CD14-positive monocyte (primary cell): Measurements from ENCODE around the gene ZFP36L1. TPM values are rescaled to one million over a fixed set of nuclear protein-coding genes. Genes with fewer than 3 reads are reported as not detected.

Experiments used
- DNase-seq, 3 donors: peaks; one replicate each; pipeline ENCODE4 v3.0.0-alpha.2; 2011 to 2022
- H2AFZ ChIP-seq: 2 replicates; pipeline ENCODE4 v1.6.0; 2012; ENCODE audit warnings: mild to moderate bottlenecking, low read depth, low read length, inconsistent platforms; ENCODE audit not compliant: insufficient read depth, poor library complexity, severe bottlenecking
- H3K27ac ChIP-seq, 2 donors: 1 replicate in 1 of 2; 2 replicates in 1 of 2; pipeline ENCODE4 v1.5.1; 2012 to 2013; ENCODE audit warnings: low read length in 2 of 2, control low read depth in 1 of 2, inconsistent platforms in 1 of 2, low read depth in 1 of 2, mild to moderate bottlenecking in 1 of 2
- H3K27me3 ChIP-seq, 2 donors: one replicate each; pipeline versions ENCODE4 v1.6.0 to v1.6.1; 2011 to 2013; ENCODE audit warnings: low read length in 2 of 2; ENCODE audit not compliant: control insufficient read depth in 2 of 2, insufficient read depth in 2 of 2
- H3K36me3 ChIP-seq, 2 donors: replicated peaks in 1 of 2; 1 replicate in 1 of 2; 2 replicates in 1 of 2; pipeline versions ENCODE4 v1.5.1 to v1.6.1; 2012 to 2013; ENCODE audit warnings: low read length in 2 of 2, control low read depth in 1 of 2, inconsistent platforms in 1 of 2, mild to moderate bottlenecking in 1 of 2; ENCODE audit not compliant: insufficient read depth in 2 of 2, control insufficient read depth in 1 of 2
- H3K4me1 ChIP-seq, 2 donors: 1 replicate in 1 of 2; 2 replicates in 1 of 2; pipeline versions ENCODE4 v1.5.1 to v1.6.1; 2012 to 2013; ENCODE audit warnings: low read length in 2 of 2, control low read depth in 1 of 2, inconsistent platforms in 1 of 2, mild to moderate bottlenecking in 1 of 2, moderate library complexity in 1 of 2; ENCODE audit not compliant: insufficient read depth in 2 of 2, control insufficient read depth in 1 of 2
- H3K4me2 ChIP-seq: replicated peaks from 2 replicates; pipeline ENCODE3; 2012; ENCODE audit warnings: low read length, moderate library complexity, mild to moderate bottlenecking; ENCODE audit not compliant: poor library complexity, severe bottlenecking; ENCODE audit errors: extremely low read depth
- H3K4me3 ChIP-seq, 3 experiments: fragments of 200-600 bp in 1 of 3; sonication (generic) in 1 of 3; replicated peaks in 1 of 3; 1 replicate in 2 of 3; 2 replicates in 1 of 3; pipeline ENCODE4 v1.5.1; 2011 to 2013; ENCODE audit warnings: low read length in 3 of 3, mild to moderate bottlenecking in 3 of 3, control low read depth in 2 of 3, low read depth in 2 of 3, inconsistent platforms in 1 of 3, moderate library complexity in 1 of 3
- H3K79me2 ChIP-seq: 2 replicates; pipeline ENCODE4 v1.6.0; 2012; ENCODE audit warnings: mild to moderate bottlenecking, control low read depth, inconsistent platforms, low read length, moderate library complexity; ENCODE audit not compliant: insufficient read depth
- H3K9ac ChIP-seq: 2 replicates; pipeline ENCODE4 v1.6.0; 2017; ENCODE audit warnings: low read length, mild to moderate bottlenecking; ENCODE audit not compliant: insufficient read depth, poor library complexity, severe bottlenecking
- H3K9me3 ChIP-seq, 2 donors: replicated peaks in 1 of 2; 1 replicate in 1 of 2; 2 replicates in 1 of 2; pipeline versions ENCODE4 v1.5.1 to v1.6.1; 2012 to 2013; ENCODE audit warnings: low read length in 2 of 2, control low read depth in 1 of 2; ENCODE audit not compliant: control insufficient read depth in 1 of 2, insufficient read depth in 1 of 2
- H4K20me1 ChIP-seq: 2 replicates; pipeline ENCODE4 v1.6.0; 2012; ENCODE audit warnings: mild to moderate bottlenecking, low read length, control low read depth, moderate library complexity; ENCODE audit not compliant: insufficient read depth
- H3K27ac Mint-ChIP-seq, 7 donors: one replicate each; pipeline ENCODE4 v1.8.0; 2020; ENCODE audit warnings: mild to moderate bottlenecking in 7 of 7, mixed read lengths in 7 of 7, moderate library complexity in 6 of 7, inconsistent platforms in 2 of 7
- H3K27me3 Mint-ChIP-seq, 3 donors: one replicate each; pipeline ENCODE4 v1.8.0; 2021 to 2022; ENCODE audit warnings: low read depth in 3 of 3, mild to moderate bottlenecking in 3 of 3, mixed read lengths in 3 of 3, moderate library complexity in 3 of 3, inconsistent platforms in 1 of 3
- H3K36me3 Mint-ChIP-seq, 2 donors: one replicate each; pipeline ENCODE4 v1.8.0; 2020; ENCODE audit warnings: mixed read lengths in 2 of 2, inconsistent platforms in 1 of 2, mild to moderate bottlenecking in 1 of 2
- H3K4me1 Mint-ChIP-seq: one replicate; pipeline ENCODE4 v1.8.0; 2020; ENCODE audit warnings: mild to moderate bottlenecking, mixed read lengths
- H3K4me3 Mint-ChIP-seq, 2 donors: one replicate each; pipeline ENCODE4 v1.8.0; 2020; ENCODE audit warnings: mild to moderate bottlenecking in 2 of 2, mixed read lengths in 2 of 2, moderate library complexity in 1 of 2
- H3K9me3 Mint-ChIP-seq, 7 donors: one replicate each; pipeline ENCODE4 v1.8.0; 2020 to 2022; ENCODE audit warnings: mixed read lengths in 7 of 7, mild to moderate bottlenecking in 6 of 7, moderate library complexity in 6 of 7, inconsistent platforms in 2 of 7
- CTCF ChIP-seq: fragments of 200-600 bp; IDR thresholded peaks from one replicate; pipeline ENCODE4 v1.8.0; 2022; ENCODE audit warnings: antibody characterized with exemption, mild to moderate bottlenecking
- WGBS: methylation state at CpG from one replicate; pipeline ENCODE4 v1.1.5; 2013; ENCODE audit warnings: missing lambda C conversion rate; ENCODE audit not compliant: insufficient coverage; 5-methylcytosine and 5-hydroxymethylcytosine counted together
- intact Hi-C, 2 donors: fragments of 100-400 bp; cut with micrococcal nuclease; formaldehyde crosslinking; loops; one replicate each; pipeline versions ENCODE4 v1.15.0 to v1.15.1; 2023
- polyA plus RNA-seq, 3 donors: library from polyadenylated mRNA; depleted of rRNA in 1 of 3; unstranded in 2 of 3; stranded (reverse) in 1 of 3; fragments of 300-500 nt in 2 of 3; fragments of >200 nt in 1 of 3; fragmentation: Illumina TruSeq in 2 of 3; gene quantifications; 1 replicate in 2 of 3; 2 replicates in 1 of 3; pipeline ENCODE4 v1.2.3, GENCODE V29; 2012 to 2021

Gene ZFP36L1
- polyA plus RNA-seq, 3 donors: 151 to 934 (median 185) TPM

DNA sequence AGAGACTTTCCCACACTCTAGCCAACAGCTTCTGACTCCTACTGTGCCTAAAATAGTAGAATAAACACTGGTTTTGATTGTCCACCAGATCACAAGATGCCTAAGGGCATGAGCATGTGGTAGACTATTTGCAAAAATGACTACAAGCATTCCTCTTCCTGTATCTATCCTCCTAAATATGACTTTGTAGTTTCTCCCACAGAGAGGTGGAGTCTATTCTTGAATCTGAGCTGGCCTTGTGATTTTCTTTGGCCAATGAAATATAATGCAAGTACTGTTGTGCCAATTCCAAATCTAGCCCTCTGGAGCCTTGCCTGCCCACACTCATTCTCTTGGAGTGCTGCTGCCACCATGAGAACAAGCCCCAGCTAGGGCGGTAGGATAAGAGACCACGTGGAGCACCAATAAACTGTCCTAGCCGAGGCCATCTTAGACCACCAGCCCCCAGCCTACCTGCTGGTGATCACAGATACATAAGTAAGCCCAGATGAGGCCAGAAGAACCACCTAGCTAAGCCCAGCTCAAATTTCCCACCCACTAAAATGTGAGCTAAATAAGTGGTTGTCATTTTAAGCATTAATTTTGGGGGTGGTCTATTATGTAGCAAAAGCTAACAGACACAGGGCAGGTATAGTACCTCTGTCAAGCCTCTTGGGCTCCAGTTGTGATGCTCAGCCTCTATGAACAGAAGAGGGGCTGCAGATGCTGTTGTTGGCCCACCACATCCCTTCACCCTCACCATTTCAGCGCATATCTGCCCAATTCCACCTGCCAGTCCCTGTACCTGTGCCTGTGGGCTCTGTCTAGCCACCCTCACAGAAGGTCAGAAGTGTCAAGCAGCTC is 17.9 kb downstream of the ZFP36L1 start:
- Mint-ChIP-seq H3K36me3 (peaks cover 0 to 8% of the 10 kb centered on the region in 2 donors), H3K9me3 (peaks cover 0 to 11% (median 2%) of the 10 kb centered on the region in 7 donors), H3K27ac (no peak overlapping the region), H3K27me3 (peaks cover 10 to 28% (median 24%) of the 10 kb centered on the region in 3 donors), H3K4me3 (peak overlapping the region in 1 of 2 donors; percentile 44), H3K4me1 (peaks cover 46% of the 10 kb centered on the region)
- Histone ChIP-seq H3K27me3 (peaks cover 0 to 9% of the 10 kb centered on the region in 2 donors), H3K27ac (no peak overlapping the region), H3K9me3 (peaks cover 0 to 4% of the 10 kb centered on the region in 2 donors), H3K4me1 (peaks cover 16 to 24% of the 10 kb centered on the region in 2 donors), H3K9ac (no peak overlapping the region), H3K4me2 (no peak overlapping the region), H3K4me3 (no peak overlapping the region), H3K79me2 (no peaks in the 10 kb centered on the region), H3K36me3 (no peaks in the 10 kb centered on the region), H2AFZ (no peak overlapping the region), H4K20me1 (no peaks in the 10 kb centered on the region)
- intact Hi-C loops: no loop called here
- no peak for TF ChIP-seq CTCF
- DNase-seq: no peak
- WGBS: 100% methylated on average over 4 of the region's 4 CpGs

DNA sequence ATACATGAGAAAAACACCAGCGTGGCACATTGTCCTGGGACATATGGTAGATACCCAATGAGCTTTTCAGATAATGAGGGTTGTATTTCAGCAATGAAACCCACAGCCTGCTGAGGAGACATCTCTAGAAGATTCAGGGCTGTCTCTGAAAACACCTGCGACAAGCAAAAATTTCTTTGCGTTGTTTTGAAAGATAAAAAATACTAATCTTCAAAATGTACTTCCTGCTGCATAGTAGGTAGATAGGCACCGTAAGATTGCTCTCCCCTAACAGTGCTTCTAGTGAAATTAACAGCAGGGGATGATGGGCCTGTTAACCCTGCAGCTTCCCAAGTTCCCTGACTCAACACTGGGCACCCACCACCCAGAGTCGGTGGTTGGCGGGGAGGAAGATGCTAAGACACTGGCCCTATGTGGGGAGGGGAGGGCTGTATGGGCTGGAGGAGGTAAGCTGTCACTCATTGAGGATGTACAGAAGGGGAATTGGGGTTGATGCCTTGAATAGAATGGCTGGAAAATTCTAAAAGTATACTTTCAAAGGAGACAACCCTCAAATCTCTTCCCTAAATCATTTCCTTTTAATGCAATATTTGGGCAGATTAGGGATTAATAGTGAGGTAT is 20.0 kb downstream of the ZFP36L1 start:
- Histone ChIP-seq H3K4me2 (no peak overlapping the region), H2AFZ (no peak overlapping the region), H3K9ac (no peak overlapping the region), H3K4me1 (peaks cover 14 to 24% of the 10 kb centered on the region in 2 donors), H3K4me3 (no peak overlapping the region), H3K9me3 (peaks cover 0 to 4% of the 10 kb centered on the region in 2 donors), H3K27ac (no peak overlapping the region), H3K79me2 (no peaks in the 10 kb centered on the region), H3K36me3 (no peaks in the 10 kb centered on the region), H3K27me3 (peaks cover 0 to 5% of the 10 kb centered on the region in 2 donors), H4K20me1 (no peaks in the 10 kb centered on the region)
- Mint-ChIP-seq H3K27ac (no peak overlapping the region), H3K27me3 (peaks cover 4 to 34% (median 24%) of the 10 kb centered on the region in 3 donors), H3K36me3 (peaks cover 0 to 8% of the 10 kb centered on the region in 2 donors), H3K4me1 (peaks cover 42% of the 10 kb centered on the region), H3K4me3 (no peak overlapping the region), H3K9me3 (peaks cover 0 to 11% (median 2%) of the 10 kb centered on the region in 7 donors)
- WGBS: 83% methylated on average over 1 of the region's 6 CpGs
- no peak for TF ChIP-seq CTCF
- DNase-seq: no peak
- intact Hi-C loops: no loop called here
